Ovary (tissue), 9 donors: ENCODE results near the gene RGS17. TPM values are rescaled to one million over a fixed set of nuclear protein-coding genes. Genes with fewer than 3 reads are reported as not detected.

Experiments used
- DNase-seq, 5 donors: peaks; one replicate each; pipeline ENCODE4 v3.0.0-alpha.2; 2019 to 2020
- H3K27ac ChIP-seq, 2 donors: fragments of 200-600 bp; one replicate each; pipeline versions ENCODE4 v1.5.1 to v1.8.0; 2019 to 2022
- H3K27me3 ChIP-seq: fragments of 200-600 bp; one replicate; pipeline ENCODE4 v1.8.0; 2022
- H3K36me3 ChIP-seq: fragments of 200-600 bp; sonication (generic); one replicate; pipeline ENCODE4 v1.5.1; 2019
- H3K4me1 ChIP-seq: one replicate; pipeline ENCODE4 v1.8.1; 2013; ENCODE audit warnings: mild to moderate bottlenecking, moderate library complexity; ENCODE audit not compliant: insufficient read depth
- H3K4me3 ChIP-seq: fragments of 200-600 bp; sonication (generic); one replicate; pipeline ENCODE4 v1.5.1; 2017
- H3K9me3 ChIP-seq, 2 donors: fragments of 200-600 bp in 1 of 2; sonication (generic) in 1 of 2; one replicate each; pipeline versions ENCODE4 v1.5.1 to v1.8.1; 2013 to 2019; ENCODE audit warnings: mild to moderate bottlenecking in 1 of 2, moderate library complexity in 1 of 2
- EP300 ChIP-seq: sonication (generic); formaldehyde crosslinking; IDR thresholded peaks from one replicate; pipeline ENCODE4 v1.6.1; 2017; ENCODE audit warnings: antibody characterized with exemption
- POLR2A ChIP-seq: fragments of 450-650 bp; IDR thresholded peaks from one replicate; pipeline ENCODE4 v1.6.1; 2017; ENCODE audit warnings: antibody characterized with exemption, mild to moderate bottlenecking, moderate library complexity
- WGBS, 3 donors: extraction: QIAGEN DNeasy Blood & Tissue Kit in 1 of 3; methylation state at CpG; one replicate each; pipeline versions ENCODE4 v1.1.5 to v1.1.7; 2013 to 2017; 5-methylcytosine and 5-hydroxymethylcytosine counted together
- intact Hi-C, 4 donors: fragments of 100-400 bp; cut with DNase I; formaldehyde crosslinking; loops; one replicate each; pipeline versions ENCODE4 v1.11.0 to v1.15.1; 2022 to 2023
- polyA plus RNA-seq, 2 donors: library from polyadenylated mRNA; stranded (reverse); fragments of 200-250 nt in 1 of 2; fragments of 350-450 nt in 1 of 2; fragmentation: Illumina TruSeq in 1 of 2; extraction: RNeasy Lipid Tissue Mini Kit (QIAGEN cat#74804) in 1 of 2; gene quantifications; one replicate each; pipeline ENCODE4 v1.2.3, GENCODE V29; 2013 to 2014
- total RNA-seq, 7 donors: library from RNA; depleted of rRNA in 2 of 7; stranded (reverse); fragments of >200 nt in 2 of 7; fragmentation: NEBNext Ultra II Directional in 3 of 7; extraction: Animal tissue kit (Norgen Biotek cat#: 25700) in 3 of 7; gene quantifications; one replicate each; pipeline versions ENCODE4 v1.1.0 to v1.2.4, GENCODE V29; 2016 to 2023
- TF ChIP-seq, protein P1 (sequence below), 3 donors: fragments of 450-650 bp in 2 of 3; fragments of 200-600 bp in 1 of 3; IDR thresholded peaks; one replicate each; pipeline versions ENCODE4 v1.5.1 to v1.8.0; 2016 to 2022; ENCODE audit warnings: antibody characterized with exemption in 3 of 3, mild to moderate bottlenecking in 1 of 3
- donor health status: DM: no; HTN: no; CAD: no; lungs with moderate emphysema.
- donor health status: DM: no; HTN: no; CAD: no.
- donor health status: Bipolar disorder and iron deficiency.
- donor health status: DM: yes; HTN: yes; CAD: no.
- donor health status: DM: no; HTN: no; CAD: no.
- donor health status: DM: yes; HTN: yes; CAD: no.

The RGS17 gene
- total and polyA plus RNA-seq, 9 donors: 0.30 to 0.95 (median 0.46) TPM

DNA sequence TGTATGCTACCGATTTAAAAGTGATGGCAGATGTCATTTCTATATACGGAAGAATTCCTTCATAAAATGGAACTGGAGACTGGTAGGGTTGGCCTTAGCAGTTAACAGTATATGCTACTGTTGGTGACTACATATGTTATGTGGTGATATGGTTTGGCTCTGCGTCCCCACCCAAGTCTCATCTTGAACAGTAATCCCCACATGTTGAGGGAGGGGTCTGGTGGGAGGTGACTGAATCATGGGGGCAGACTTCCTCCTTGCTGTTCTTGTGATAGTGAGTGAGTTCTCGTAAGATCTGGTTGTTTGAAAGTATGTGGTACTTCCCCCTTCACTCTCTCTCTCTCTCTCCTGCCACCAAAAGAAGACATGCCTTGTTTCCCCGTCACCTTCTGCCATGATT lies 29.6 kb downstream of the RGS17 start:
- no peak overlapping the region for H3K27ac ChIP-seq
- no peak for DNase-seq
- no peaks in the 10 kb centered on the region for H3K9me3 ChIP-seq
- no peaks in the 10 kb centered on the region for H3K27me3 ChIP-seq
- H3K4me1 ChIP-seq: no peaks in the 10 kb centered on the region
- TF ChIP-seq, protein P1, sequence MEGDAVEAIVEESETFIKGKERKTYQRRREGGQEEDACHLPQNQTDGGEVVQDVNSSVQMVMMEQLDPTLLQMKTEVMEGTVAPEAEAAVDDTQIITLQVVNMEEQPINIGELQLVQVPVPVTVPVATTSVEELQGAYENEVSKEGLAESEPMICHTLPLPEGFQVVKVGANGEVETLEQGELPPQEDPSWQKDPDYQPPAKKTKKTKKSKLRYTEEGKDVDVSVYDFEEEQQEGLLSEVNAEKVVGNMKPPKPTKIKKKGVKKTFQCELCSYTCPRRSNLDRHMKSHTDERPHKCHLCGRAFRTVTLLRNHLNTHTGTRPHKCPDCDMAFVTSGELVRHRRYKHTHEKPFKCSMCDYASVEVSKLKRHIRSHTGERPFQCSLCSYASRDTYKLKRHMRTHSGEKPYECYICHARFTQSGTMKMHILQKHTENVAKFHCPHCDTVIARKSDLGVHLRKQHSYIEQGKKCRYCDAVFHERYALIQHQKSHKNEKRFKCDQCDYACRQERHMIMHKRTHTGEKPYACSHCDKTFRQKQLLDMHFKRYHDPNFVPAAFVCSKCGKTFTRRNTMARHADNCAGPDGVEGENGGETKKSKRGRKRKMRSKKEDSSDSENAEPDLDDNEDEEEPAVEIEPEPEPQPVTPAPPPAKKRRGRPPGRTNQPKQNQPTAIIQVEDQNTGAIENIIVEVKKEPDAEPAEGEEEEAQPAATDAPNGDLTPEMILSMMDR (IDR thresholded peaks at IDR 0.05): no peak
- TF ChIP-seq POLR2A: no peak
- TF ChIP-seq EP300: no peak
- no peaks in the 10 kb centered on the region for H3K36me3 ChIP-seq
- intact Hi-C loops: no loop called here
- no peak overlapping the region for H3K4me3 ChIP-seq
- 94 to 99% (median 96%) methylated on average over 5 of the region's 5 CpGs for WGBS, 3 donors

DNA sequence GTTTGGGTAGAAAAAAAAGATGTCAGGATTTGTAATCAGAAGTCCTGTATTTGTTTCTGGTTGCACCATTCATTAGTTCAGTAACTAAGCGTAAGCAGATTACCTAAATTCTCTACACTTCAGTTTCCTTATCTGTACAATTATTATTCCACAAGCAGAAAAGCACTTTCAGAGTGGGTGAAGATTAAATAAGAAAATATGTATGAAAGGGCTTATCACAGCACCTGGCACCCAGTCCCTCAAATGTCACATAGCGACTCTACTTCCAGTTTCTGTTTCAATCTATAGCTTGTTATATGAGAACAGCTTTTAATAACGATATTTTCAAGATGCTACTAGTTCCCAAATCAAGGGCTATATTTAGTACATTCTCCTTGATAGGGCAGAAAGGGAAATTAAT lies 31.4 kb downstream of the RGS17 start:
- Histone ChIP-seq H3K4me3 (no peak overlapping the region), H3K36me3 (no peaks in the 10 kb centered on the region), H3K4me1 (no peaks in the 10 kb centered on the region), H3K27me3 (no peaks in the 10 kb centered on the region), H3K9me3 (no peaks in the 10 kb centered on the region), H3K27ac (no peak overlapping the region)
- DNase-seq: no peak
- WGBS, 3 donors: 73 to 81% (median 80%) methylated on average over 3 of the region's 3 CpGs
- intact Hi-C loops: no loop called here
- TF ChIP-seq, protein P1 (IDR thresholded peaks at IDR 0.05): no peak
- TF ChIP-seq EP300: no peak
- no peak for TF ChIP-seq POLR2A

DNA sequence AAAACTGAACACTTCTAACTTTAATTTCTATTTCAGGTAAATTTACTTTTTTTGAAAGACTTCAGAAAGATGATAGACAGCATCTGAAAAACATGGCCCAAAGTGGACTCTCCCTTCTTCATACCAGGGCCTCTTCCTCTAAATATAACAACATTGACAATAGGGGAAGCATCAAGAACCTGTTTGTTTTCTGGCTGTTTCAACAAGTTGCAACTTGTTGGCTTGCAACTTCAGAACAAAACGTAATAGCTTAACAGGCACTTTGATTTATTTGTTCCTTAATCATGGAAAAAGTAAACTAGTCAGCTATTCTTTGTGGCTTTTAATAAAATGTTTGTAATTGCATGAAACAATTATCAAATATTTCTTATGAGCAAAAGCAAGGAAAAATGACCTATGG lies 34.3 kb downstream of the RGS17 start:
- no peak overlapping the region for H3K27ac ChIP-seq
- WGBS, 3 donors: 23 to 54% (median 51%) methylated on average over 1 of the region's 1 CpG
- H3K4me3 ChIP-seq: no peak overlapping the region

DNA sequence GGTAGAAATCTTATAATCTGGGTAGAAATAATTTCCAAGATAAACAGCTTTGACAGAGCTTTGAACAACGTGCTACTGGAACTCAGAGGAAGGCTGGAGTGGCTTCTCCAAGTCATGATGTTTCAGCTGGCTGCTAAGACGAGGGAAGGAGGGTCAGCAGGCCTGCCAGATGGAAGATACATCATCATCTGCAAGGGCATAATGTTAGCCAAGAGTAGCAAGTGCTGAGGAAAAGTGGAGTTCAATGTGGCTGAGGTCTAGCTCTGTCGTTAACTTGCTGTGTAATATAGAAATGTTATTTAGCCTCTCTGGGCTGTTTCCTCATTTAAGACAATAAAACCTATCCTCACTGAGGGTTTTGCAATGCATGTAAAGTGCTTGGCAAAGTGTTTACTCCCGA lies 35.1 kb downstream of the RGS17 start:
- Histone ChIP-seq H3K9me3 (no peaks in the 10 kb centered on the region), H3K27me3 (no peaks in the 10 kb centered on the region), H3K36me3 (no peaks in the 10 kb centered on the region), H3K4me1 (no peaks in the 10 kb centered on the region), H3K27ac (no peak overlapping the region), H3K4me3 (no peak overlapping the region)
- WGBS, 3 donors: 48 to 63% (median 57%) methylated on average over 4 of the region's 4 CpGs
- intact Hi-C loops: no loop called here
- no peak for DNase-seq
- TF ChIP-seq POLR2A (no peak), EP300 (no peak)
- TF ChIP-seq, protein P1 (IDR thresholded peaks at IDR 0.05): no peak

More for the DNA sequence above, 34.3 kb downstream of the RGS17 start:
- H3K27me3 ChIP-seq: no peaks in the 10 kb centered on the region
- TF ChIP-seq POLR2A (no peak), EP300 (no peak)
- TF ChIP-seq, protein P1 (IDR thresholded peaks at IDR 0.05): no peak
- no peaks in the 10 kb centered on the region for H3K4me1 ChIP-seq
- intact Hi-C loops: no loop called here
- no peak for DNase-seq
- H3K36me3 ChIP-seq: no peaks in the 10 kb centered on the region
- H3K9me3 ChIP-seq: no peaks in the 10 kb centered on the region
